GM12874 (cell line): ENCODE data around the gene SLC7A6OS.

Experiments
- TF ChIP-seq, protein P1 (sequence below): IDR thresholded peaks from 2 replicates; pipeline ENCODE4 v1.5.1; 2011; ENCODE audit warnings: low read depth, mild to moderate bottlenecking, control low read depth, low read length, moderate library complexity; ENCODE audit not compliant: insufficient read depth

SLC7A6OS gene

DNA sequence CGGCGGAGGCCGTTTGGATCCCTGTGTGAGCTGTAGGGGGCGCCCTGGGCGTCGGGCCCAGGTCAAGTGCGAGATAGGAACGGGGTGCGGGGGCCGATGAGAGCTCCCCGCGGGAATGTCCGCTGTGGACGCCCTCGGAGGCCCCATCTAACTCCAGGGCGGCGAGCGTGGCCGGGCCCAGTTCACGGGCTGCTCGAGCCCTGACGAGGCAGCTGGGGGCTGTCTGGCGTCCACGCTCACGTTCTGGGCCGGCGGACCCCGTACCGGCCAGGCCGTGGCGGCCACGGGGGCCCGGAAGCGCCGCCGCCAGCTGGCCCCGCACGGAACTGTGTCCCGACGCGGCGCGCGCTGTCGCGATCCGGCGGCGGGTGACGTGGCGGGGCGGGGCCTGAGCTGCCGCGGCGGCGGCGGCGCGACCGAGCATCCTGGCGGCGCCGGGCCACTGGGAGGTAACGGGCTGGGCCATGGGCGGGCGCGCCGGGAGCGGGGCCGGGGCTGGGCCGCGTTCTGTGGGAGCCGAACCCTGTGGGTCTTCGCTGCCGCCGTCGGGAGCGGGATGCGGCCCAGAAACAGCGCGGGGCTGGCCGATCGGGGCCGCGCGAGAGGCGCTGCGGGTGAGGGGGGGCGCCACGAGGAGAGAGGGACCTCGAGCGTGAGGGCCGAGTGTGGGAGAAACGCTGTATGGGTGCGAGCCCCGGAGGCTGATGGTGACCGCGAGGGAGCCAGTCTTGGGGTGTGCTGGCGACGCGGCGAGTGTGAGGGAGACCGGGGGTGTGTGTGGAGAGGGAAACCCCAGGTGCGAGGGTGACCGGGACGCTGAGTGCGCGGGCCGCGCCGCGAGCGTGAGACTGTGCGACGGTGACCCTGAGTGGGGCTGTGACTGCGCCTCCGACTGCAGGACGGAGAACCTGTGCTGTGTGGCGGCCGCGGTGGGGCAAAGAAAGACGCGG is 46.3 kb downstream of the SLC7A6OS start, which contains the start of gene SLC7A6:
Gene SLC7A6 (plus strand): TSS at position 399 of the 950 bp plus-strand sequence. CDS start 10,201 bp downstream, outside the sequence.
- TF ChIP-seq, protein P1, sequence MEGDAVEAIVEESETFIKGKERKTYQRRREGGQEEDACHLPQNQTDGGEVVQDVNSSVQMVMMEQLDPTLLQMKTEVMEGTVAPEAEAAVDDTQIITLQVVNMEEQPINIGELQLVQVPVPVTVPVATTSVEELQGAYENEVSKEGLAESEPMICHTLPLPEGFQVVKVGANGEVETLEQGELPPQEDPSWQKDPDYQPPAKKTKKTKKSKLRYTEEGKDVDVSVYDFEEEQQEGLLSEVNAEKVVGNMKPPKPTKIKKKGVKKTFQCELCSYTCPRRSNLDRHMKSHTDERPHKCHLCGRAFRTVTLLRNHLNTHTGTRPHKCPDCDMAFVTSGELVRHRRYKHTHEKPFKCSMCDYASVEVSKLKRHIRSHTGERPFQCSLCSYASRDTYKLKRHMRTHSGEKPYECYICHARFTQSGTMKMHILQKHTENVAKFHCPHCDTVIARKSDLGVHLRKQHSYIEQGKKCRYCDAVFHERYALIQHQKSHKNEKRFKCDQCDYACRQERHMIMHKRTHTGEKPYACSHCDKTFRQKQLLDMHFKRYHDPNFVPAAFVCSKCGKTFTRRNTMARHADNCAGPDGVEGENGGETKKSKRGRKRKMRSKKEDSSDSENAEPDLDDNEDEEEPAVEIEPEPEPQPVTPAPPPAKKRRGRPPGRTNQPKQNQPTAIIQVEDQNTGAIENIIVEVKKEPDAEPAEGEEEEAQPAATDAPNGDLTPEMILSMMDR = peak; percentile 82

DNA sequence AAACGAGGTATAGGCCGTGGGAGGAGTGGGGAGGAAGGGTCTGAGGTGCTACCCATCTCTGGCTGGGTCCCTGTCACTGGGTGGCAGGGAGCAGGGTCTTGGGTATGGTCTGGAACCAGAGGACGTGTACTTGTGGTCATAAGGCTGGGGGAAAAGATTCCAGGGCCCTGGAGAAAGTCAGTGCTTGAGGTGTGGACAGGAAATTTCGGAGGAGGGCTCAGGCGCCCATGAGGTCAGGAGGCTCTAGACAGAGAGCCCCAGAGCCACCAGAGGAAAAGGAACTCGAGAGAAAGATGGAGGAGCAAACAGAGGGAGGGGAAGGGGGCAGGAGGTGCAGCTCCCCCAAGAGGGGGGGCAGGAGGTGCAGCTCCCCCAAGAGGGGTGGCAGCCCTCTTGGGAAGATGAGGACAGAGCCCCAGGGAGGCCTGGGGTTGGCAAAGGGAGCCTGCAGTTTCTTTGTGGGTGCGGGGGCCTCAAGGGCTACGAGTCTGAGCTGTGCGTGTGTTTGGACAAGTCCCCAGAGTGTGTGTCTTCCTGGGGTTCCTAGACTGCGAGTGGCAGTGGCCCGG is 47.1 kb downstream of the SLC7A6OS start:
- TF ChIP-seq, protein P1 = no peak

DNA sequence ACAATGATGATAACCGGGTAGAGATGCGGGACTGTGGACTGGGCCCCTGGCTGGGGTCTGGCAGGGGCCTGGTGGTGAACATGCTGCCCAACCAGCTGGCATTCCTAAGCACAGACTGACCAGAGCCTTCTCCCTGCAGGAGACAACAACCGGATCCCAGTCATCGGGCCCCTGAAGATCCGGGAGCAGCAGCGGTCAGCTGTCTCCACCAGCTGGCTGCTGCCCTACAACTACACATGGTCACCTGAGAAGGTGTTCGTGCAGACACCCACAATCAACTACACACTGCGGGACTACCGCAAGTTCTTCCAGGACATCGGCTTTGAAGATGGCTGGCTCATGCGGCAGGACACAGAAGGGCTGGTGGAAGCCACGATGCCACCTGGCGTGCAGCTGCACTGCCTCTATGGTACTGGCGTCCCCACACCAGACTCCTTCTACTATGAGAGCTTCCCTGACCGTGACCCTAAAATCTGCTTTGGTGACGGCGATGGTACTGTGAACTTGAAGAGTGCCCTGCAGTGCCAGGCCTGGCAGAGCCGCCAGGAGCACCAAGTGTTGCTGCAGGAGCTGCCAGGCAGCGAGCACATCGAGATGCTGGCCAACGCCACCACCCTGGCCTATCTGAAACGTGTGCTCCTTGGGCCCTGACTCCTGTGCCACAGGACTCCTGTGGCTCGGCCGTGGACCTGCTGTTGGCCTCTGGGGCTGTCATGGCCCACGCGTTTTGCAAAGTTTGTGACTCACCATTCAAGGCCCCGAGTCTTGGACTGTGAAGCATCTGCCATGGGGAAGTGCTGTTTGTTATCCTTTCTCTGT is 51.5 kb downstream of the SLC7A6OS start:
- TF ChIP-seq, protein P1 = no peak

DNA sequence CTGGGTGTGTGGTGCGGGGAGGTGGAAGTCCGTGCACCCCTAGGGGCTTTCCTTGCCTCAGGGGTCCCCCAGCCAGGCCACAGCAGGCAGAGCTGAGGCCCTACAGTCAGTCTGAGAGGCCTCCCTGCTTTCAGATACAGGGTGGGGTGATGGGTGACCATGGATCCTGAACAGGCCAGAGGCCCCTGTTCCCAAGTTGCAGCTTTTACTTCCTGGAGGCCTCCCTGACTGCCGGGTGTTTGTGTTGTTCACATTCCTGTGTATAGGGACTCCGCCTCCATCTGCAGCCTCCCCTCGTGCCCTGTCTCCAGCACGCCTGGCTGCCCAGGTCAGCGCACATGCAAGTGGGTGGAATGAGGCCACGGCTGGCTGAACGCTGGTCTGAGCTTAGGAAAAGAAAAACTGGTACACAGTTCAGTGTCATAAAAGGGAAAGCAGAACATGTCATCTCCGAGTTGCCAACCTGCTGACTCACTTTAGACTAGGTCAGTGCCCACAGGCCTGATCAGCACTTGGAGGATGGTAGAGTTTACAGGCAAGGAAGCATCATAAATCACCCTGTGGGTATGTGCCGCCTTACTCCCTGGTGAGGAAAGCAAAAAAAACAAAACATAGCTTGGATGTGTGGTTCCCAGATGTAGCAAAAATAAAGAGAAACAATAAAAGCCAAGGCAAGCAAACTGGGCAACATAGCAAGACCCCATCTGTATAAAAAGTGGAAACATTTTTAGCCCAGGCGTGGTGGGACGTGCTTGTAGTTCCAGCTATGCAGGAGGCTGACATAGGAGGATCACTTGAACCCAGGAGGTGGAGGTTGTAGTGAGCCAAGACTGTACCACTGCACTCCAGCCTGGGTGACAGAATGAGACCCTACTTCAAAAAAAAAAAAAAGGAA is 52.6 kb downstream of the SLC7A6OS start:
- TF ChIP-seq, protein P1 = no peak

DNA sequence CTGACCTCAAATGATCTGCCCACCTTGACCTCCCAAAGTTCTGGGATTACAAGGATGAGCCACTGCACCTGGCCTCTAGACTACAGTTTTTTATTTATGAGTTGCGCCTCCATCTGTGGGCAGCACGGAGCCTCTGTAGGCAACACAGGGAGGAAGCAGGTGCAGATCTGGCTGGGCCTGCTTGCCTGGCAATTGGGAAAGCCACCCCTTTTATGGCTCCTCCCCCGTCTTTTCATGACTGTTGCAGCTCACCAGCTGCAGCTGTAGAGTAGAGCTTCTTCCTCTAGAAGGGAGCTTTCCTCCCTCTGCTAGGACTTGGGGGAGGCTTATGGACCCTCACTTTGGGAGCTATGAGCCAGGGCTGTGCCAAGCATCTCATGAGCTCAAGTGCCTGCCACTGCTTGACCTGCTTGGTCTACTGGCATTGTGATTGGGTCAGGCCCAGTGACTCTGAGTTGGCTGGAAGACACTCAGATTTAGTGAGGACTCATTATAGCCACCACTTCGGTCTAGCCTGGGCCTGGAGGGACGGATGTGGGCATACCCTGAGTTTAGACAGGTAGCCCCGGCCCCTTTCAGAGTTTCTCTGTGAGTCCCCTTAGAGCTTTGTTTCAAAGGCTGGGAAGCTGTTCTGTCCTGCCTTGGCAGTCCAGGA is 53.4 kb downstream of the SLC7A6OS start:
- TF ChIP-seq, protein P1 = no peak

DNA sequence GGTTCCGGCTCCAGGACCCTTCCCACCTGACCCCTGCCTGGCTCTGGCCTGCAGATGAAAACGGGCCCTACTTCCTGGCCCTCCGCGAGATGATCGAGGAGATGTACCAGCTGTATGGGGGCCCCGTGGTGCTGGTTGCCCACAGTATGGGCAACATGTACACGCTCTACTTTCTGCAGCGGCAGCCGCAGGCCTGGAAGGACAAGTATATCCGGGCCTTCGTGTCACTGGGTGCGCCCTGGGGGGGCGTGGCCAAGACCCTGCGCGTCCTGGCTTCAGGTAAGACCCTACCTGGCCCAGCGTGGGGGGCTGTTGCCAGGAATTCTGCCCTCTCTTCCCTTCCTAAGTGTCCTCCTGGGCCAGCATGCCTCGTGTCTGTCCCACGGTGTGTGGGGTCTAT is 55.0 kb downstream of the SLC7A6OS start:
- TF ChIP-seq, protein P1 = no peak
